ENCODE results near the gene EPB41L1.

DNA sequence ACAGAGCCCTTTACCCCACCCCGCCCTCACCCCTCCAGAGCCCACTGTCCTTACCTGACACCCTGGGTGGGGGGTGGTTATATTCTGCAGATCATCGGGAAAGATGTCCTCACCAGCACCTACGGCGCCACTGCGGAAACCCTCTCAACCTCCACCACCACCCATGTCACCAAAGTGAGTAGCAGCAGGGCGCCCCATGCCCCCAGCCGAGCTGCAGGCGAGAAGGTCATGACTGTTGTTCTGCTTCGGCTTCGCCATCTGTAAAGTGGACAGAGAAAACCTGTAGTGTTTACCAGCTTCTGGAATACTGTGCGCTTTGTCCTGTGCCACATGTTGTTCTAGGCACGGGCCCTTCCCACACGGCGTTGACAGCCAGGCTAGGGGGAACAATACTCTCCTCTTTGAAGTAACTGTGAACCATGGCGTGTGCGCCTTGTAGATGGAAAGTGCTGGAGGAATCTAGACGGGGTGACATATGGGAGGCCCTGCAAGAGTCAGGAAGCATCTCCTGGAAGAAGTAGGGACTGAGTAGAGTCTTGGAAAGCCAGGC, 65.2 kb downstream of the EPB41L1 start:
- TF ChIP-seq, protein P1, sequence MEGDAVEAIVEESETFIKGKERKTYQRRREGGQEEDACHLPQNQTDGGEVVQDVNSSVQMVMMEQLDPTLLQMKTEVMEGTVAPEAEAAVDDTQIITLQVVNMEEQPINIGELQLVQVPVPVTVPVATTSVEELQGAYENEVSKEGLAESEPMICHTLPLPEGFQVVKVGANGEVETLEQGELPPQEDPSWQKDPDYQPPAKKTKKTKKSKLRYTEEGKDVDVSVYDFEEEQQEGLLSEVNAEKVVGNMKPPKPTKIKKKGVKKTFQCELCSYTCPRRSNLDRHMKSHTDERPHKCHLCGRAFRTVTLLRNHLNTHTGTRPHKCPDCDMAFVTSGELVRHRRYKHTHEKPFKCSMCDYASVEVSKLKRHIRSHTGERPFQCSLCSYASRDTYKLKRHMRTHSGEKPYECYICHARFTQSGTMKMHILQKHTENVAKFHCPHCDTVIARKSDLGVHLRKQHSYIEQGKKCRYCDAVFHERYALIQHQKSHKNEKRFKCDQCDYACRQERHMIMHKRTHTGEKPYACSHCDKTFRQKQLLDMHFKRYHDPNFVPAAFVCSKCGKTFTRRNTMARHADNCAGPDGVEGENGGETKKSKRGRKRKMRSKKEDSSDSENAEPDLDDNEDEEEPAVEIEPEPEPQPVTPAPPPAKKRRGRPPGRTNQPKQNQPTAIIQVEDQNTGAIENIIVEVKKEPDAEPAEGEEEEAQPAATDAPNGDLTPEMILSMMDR (IDR thresholded peaks at IDR 0.05): no peak
- TF ChIP-seq POLR2A (IDR thresholded peaks at IDR 0.05): no peak

Measured in heart left ventricle (tissue), 13 donors.